ENCODE results near the gene NR2C1. TPM values are rescaled to one million over a fixed set of nuclear protein-coding genes. Genes with fewer than 3 reads are reported as not detected.

NR2C1 gene
- total and polyA plus RNA-seq, 9 donors, result 20.2 to 42.2 (median 38.2) TPM

DNA sequence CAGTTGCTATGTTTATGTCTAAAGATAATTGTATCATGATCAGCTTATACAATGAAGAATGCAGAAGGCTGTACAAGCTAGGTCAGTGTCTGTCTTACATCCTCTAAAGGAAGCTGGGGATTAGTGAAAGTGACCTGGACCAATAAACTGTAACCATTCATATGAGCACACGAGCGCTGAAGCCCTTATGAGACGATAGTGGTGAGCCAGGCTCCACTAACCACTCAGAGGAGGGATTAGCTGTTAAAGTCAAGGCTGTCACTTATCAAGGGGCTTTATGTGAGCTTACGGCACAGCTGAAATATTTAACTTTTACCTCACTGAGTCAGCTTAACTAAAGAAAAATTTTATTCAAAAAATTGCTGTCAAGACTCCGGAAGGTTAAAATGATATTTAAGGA, 100.2 kb downstream of the NR2C1 start:
- intact Hi-C loops (cut with DNase I), result no loop called here
- WGBS, 3 donors, result 14 to 49% (median 37%) methylated on average over 5 of the region's 5 CpGs

GRCh38 chr12:94972795-94973194, 100.6 kb downstream of the NR2C1 start:
- H3K27me3 ChIP-seq, result no peaks in the 10 kb centered on the region
- WGBS, 3 donors, result 68 to 89% (median 77%) methylated on average over 2 of the region's 2 CpGs
- no peak for TF ChIP-seq CTCF (IDR thresholded peaks at IDR 0.05)
- no peak for TF ChIP-seq POLR2A (IDR thresholded peaks at IDR 0.05)
- no peak for TF ChIP-seq EP300 (IDR thresholded peaks at IDR 0.05)
- no peak overlapping the region for H3K4me3 ChIP-seq
- no peak for DNase-seq
- peaks cover 3% of the 10 kb centered on the region for H3K4me1 ChIP-seq (ENCODE audit: insufficient read depth)
- no peaks in the 10 kb centered on the region for H3K36me3 ChIP-seq
- no peak overlapping the region for H3K27ac ChIP-seq
- no peaks in the 10 kb centered on the region for H3K9me3 ChIP-seq
- intact Hi-C loops (cut with DNase I), result no loop called here

More for the DNA sequence above, 100.2 kb downstream of the NR2C1 start:
- H3K27me3 ChIP-seq, result no peaks in the 10 kb centered on the region
- H3K4me1 ChIP-seq (ENCODE audit: insufficient read depth), result peaks cover 3% of the 10 kb centered on the region
- DNase-seq, result no peak
- H3K9me3 ChIP-seq, result no peaks in the 10 kb centered on the region
- H3K27ac ChIP-seq, result no peak overlapping the region
- H3K36me3 ChIP-seq, result no peaks in the 10 kb centered on the region
- TF ChIP-seq POLR2A (IDR thresholded peaks at IDR 0.05) (no peak), EP300 (IDR thresholded peaks at IDR 0.05) (no peak), CTCF (IDR thresholded peaks at IDR 0.05) (no peak)
- H3K4me3 ChIP-seq, result no peak overlapping the region

DNA sequence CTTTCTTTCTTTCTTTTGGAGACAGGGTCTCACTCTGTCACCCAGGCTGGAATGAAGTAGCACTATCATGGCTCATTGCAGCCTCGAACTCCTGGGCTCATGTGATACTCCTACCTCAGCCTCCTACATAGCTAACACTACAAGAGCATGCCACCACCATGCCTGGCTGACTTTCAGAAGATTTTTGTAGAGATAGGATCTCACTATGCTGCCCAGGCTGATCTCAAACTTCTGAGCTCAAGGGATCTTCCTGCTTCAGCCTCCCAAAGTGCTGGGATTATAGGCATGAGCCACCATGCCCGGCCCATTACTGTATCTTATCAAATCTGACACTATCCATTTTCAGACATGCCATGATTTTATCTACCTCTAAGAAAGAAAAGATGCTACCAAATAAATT, 101.5 kb downstream of the NR2C1 start:
- no peak overlapping the region for H3K4me3 ChIP-seq
- 93 to 95% (median 95%) methylated on average over 2 of the region's 2 CpGs for WGBS, 3 donors
- no peaks in the 10 kb centered on the region for H3K9me3 ChIP-seq
- TF ChIP-seq CTCF (IDR thresholded peaks at IDR 0.05) (no peak), POLR2A (IDR thresholded peaks at IDR 0.05) (no peak), EP300 (IDR thresholded peaks at IDR 0.05) (no peak)
- H3K27ac ChIP-seq, result no peak overlapping the region
- no peak for DNase-seq
- no peaks in the 10 kb centered on the region for H3K36me3 ChIP-seq
- no peaks in the 10 kb centered on the region for H3K27me3 ChIP-seq
- peaks cover 3% of the 10 kb centered on the region for H3K4me1 ChIP-seq (ENCODE audit: insufficient read depth)
- intact Hi-C loops (cut with DNase I), result no loop called here

DNA sequence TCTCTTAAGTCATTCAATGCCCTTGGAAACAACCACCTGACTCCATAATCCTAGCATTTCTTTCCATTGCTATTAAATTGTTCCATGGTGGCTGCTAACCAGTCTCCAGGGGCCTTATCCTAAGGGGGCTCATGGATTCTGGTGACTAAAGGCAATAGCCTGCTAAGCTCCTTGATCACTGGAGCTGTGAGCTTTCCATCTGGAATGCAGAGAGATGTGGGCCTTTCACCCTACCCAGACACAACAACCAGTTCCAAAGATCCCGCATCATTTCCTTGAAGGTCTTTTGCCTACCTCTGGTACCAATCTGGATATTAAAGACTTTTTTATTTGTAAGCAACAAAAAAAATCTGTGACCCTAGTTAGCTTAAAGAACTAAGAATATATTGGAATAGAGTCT, 102.9 kb downstream of the NR2C1 start:
- WGBS, 3 donors, result 94 to 100% (median 97%) methylated on average over 1 of the region's 1 CpG
- TF ChIP-seq POLR2A (IDR thresholded peaks at IDR 0.05) (no peak), CTCF (IDR thresholded peaks at IDR 0.05) (no peak), EP300 (IDR thresholded peaks at IDR 0.05) (no peak)
- H3K27me3 ChIP-seq, result no peaks in the 10 kb centered on the region
- H3K4me1 ChIP-seq (ENCODE audit: insufficient read depth), result peaks cover 3% of the 10 kb centered on the region
- no peak overlapping the region for H3K4me3 ChIP-seq
- H3K36me3 ChIP-seq, result no peaks in the 10 kb centered on the region
- H3K27ac ChIP-seq, result no peak overlapping the region
- no peaks in the 10 kb centered on the region for H3K9me3 ChIP-seq
- no peak for DNase-seq
- intact Hi-C loops (cut with DNase I), result no loop called here

Other genes starting within 250 kb of the NR2C1 start
- 10 to 100 TPM; 51.1 to 66.7 (median 57.3) TPM for gene NDUFA12, start 69.9 kb downstream of the NR2C1 start, total RNA-seq
- 100 to 1,000 TPM in 1 of 2 donors, 10 to 100 TPM in 1; 75.5 to 151 TPM for gene NDUFA12, start 69.9 kb downstream of the NR2C1 start, polyA plus RNA-seq
- 10 to 100 TPM in 6 of 7 donors, 1 to 10 TPM in 1; 7.0 to 18.7 (median 15.8) TPM for gene FGD6, start 143.8 kb upstream of the NR2C1 start, total RNA-seq
- 1 to 10 TPM; 4.5 to 5.3 TPM for gene FGD6, start 143.8 kb upstream of the NR2C1 start, polyA plus RNA-seq
- gene VEZT, start 144.2 kb upstream of the NR2C1 start, total RNA-seq, result 10 to 100 TPM; 52.1 to 67.7 (median 53.5) TPM
- gene VEZT, start 144.2 kb upstream of the NR2C1 start, polyA plus RNA-seq, result 10 to 100 TPM; 31.2 to 46.4 TPM